Neural progenitor cell (in vitro differentiated cells): Measurements from ENCODE around the gene NRN1L. TPM values are rescaled to one million over a fixed set of nuclear protein-coding genes. Genes with fewer than 3 reads are reported as not detected.

Experiments used
- DNase-seq: peaks from one replicate; pipeline ENCODE4 v3.0.0-alpha.2; 2016; ENCODE audit warnings: low spot score
- H2AFZ ChIP-seq: fragments of 200-600 bp; sonication (generic); replicated peaks from 2 replicates; pipeline ENCODE4 v1.6.1; 2016; ENCODE audit warnings: antibody characterized with exemption
- H3F3A ChIP-seq: fragments of 200-600 bp; sonication (generic); 2 replicates; pipeline ENCODE4 v1.6.1; 2016; ENCODE audit warnings: antibody characterized with exemption, low read depth
- H3K27ac ChIP-seq: fragments of 200-600 bp; sonication (generic); 2 replicates; pipeline ENCODE4 v1.5.1; 2016; ENCODE audit warnings: mild to moderate bottlenecking
- H3K27me3 ChIP-seq: fragments of 200-600 bp; sonication (generic); 2 replicates; pipeline ENCODE4 v1.6.1; 2016; ENCODE audit warnings: mild to moderate bottlenecking, moderate library complexity
- H3K36me3 ChIP-seq: fragments of 200-600 bp; sonication (generic); 2 replicates; pipeline ENCODE4 v1.5.1; 2016
- H3K4me1 ChIP-seq: fragments of 200-600 bp; sonication (generic); 2 replicates; pipeline ENCODE4 v1.6.1; 2016; ENCODE audit warnings: mixed run types
- H3K4me2 ChIP-seq: fragments of 200-600 bp; sonication (generic); 2 replicates; pipeline ENCODE4 v1.6.1; 2016
- H3K4me3 ChIP-seq: fragments of 200-600 bp; sonication (generic); 2 replicates; pipeline ENCODE4 v1.5.1; 2016
- H3K79me2 ChIP-seq: fragments of 200-600 bp; sonication (generic); 2 replicates; pipeline ENCODE4 v1.6.1; 2016; ENCODE audit warnings: low read depth
- H3K9ac ChIP-seq: fragments of 200-600 bp; sonication (generic); 2 replicates; pipeline ENCODE4 v1.6.1; 2016
- H3K9me3 ChIP-seq: fragments of 200-600 bp; sonication (generic); 2 replicates; pipeline ENCODE4 v1.5.1; 2016; ENCODE audit warnings: low read depth
- H4K20me1 ChIP-seq: fragments of 200-600 bp; sonication (generic); 2 replicates; pipeline ENCODE4 v1.6.1; 2016; ENCODE audit warnings: low read depth
- H3K27ac Mint-ChIP-seq: 3 replicates; pipeline ENCODE4 v1.8.0; 2021; ENCODE audit warnings: mixed read lengths
- H3K27me3 Mint-ChIP-seq: 2 replicates; pipeline ENCODE4 v1.8.0; 2022; ENCODE audit warnings: low read depth, mild to moderate bottlenecking, inconsistent platforms, moderate library complexity, mixed read lengths; ENCODE audit not compliant: insufficient read depth
- H3K36me3 Mint-ChIP-seq: 3 replicates; pipeline ENCODE4 v1.8.0; 2021; ENCODE audit warnings: mixed read lengths
- H3K4me1 Mint-ChIP-seq: 3 replicates; pipeline ENCODE4 v1.8.0; 2021; ENCODE audit warnings: mixed read lengths
- H3K4me3 Mint-ChIP-seq: 3 replicates; pipeline ENCODE4 v1.8.0; 2021; ENCODE audit warnings: mild to moderate bottlenecking, moderate library complexity, mixed read lengths
- H3K9me3 Mint-ChIP-seq: 3 replicates; pipeline ENCODE4 v1.8.0; 2020; ENCODE audit warnings: mixed read lengths
- CTCF ChIP-seq: fragments of 200-600 bp; sonication (generic); IDR thresholded peaks from 2 replicates; pipeline ENCODE4 v1.5.1; 2017; ENCODE audit warnings: antibody characterized with exemption, mild to moderate bottlenecking
- EZH2 ChIP-seq: fragments of 200-600 bp; sonication (generic); IDR thresholded peaks from 2 replicates; pipeline ENCODE4 v1.6.1; 2017; ENCODE audit warnings: antibody characterized with exemption, mild to moderate bottlenecking, moderate library complexity
- EZH2phosphoT487 ChIP-seq: fragments of 200-600 bp; sonication (generic); IDR thresholded peaks from 2 replicates; pipeline ENCODE4 v1.6.1; 2017; ENCODE audit warnings: antibody characterized with exemption
- total RNA-seq: library from RNA; depleted of rRNA; stranded (reverse); fragments of >200 nt; gene quantifications from 2 replicates; pipeline ENCODE4 v1.2.3, GENCODE V29; 2015; ENCODE audit warnings: low replicate concordance

The NRN1L gene
- total RNA-seq, 1 donor from 2014 or later = 0.54 TPM

GRCh38 chr16:67931712-67932461 is 47.2 kb downstream of the NRN1L start, which contains the start of gene CTRL:
Gene CTRL (minus strand): TSS chr16:67931862. CDS start chr16:67931852, 10 bp downstream.
- no peak within 1 kb of the TSS for H2AFZ ChIP-seq
- no peaks in the 10 kb centered on the region for H3K36me3 ChIP-seq
- no peak for TF ChIP-seq EZH2
- TF ChIP-seq EZH2phosphoT487 = no peak
- no peak for TF ChIP-seq CTCF
- H3K4me1 Mint-ChIP-seq = peaks cover 15% of the 10 kb centered on the region
- H3K9ac ChIP-seq = no peak within 1 kb of the TSS
- H3F3A ChIP-seq = peaks cover 8% of the 10 kb centered on the region
- DNase-seq = no peak
- no peaks in the 10 kb centered on the region for H3K27me3 ChIP-seq
- peaks cover 5% of the 10 kb centered on the region for H3K36me3 Mint-ChIP-seq
- no peak within 1 kb of the TSS for H3K27ac Mint-ChIP-seq
- H3K79me2 ChIP-seq = peaks cover 8% of the 10 kb centered on the region
- H3K9me3 ChIP-seq = no peaks in the 10 kb centered on the region
- no peak within 1 kb of the TSS for H3K4me3 Mint-ChIP-seq
- H3K9me3 Mint-ChIP-seq = no peaks in the 10 kb centered on the region
- H4K20me1 ChIP-seq = peaks cover 25% of the 10 kb centered on the region
- peaks cover 8% of the 10 kb centered on the region for H3K4me1 ChIP-seq
- peaks cover 10% of the 10 kb centered on the region for H3K27me3 Mint-ChIP-seq
- no peak within 1 kb of the TSS for H3K4me2 ChIP-seq
- H3K4me3 ChIP-seq = no peak within 1 kb of the TSS
- H3K27ac ChIP-seq = no peak within 1 kb of the TSS

GRCh38 chr16:67932462-67932840 is 47.8 kb downstream of the NRN1L start:
- Mint-ChIP-seq H3K4me1 (peaks cover 21% of the 10 kb centered on the region), H3K27me3 (peaks cover 15% of the 10 kb centered on the region), H3K9me3 (no peaks in the 10 kb centered on the region), H3K4me3 (no peak overlapping the region), H3K27ac (no peak overlapping the region), H3K36me3 (peaks cover 5% of the 10 kb centered on the region)
- Histone ChIP-seq H3K36me3 (no peaks in the 10 kb centered on the region), H3K4me2 (no peak overlapping the region), H3K4me3 (no peak overlapping the region), H4K20me1 (peaks cover 27% of the 10 kb centered on the region), H3K27ac (no peak overlapping the region), H2AFZ (no peak overlapping the region), H3K9me3 (no peaks in the 10 kb centered on the region), H3K79me2 (peaks cover 13% of the 10 kb centered on the region), H3F3A (peaks cover 8% of the 10 kb centered on the region), H3K9ac (no peak overlapping the region), H3K27me3 (no peaks in the 10 kb centered on the region), H3K4me1 (peaks cover 12% of the 10 kb centered on the region)
- TF ChIP-seq EZH2 (no peak), CTCF (no peak), EZH2phosphoT487 (no peak)
- no peak for DNase-seq

- Histone ChIP-seq H3K9me3 (no peaks in the 10 kb centered on the region), H3K4me2 (no peak overlapping the region), H3K27ac (no peak overlapping the region)
Measured at GRCh38 chr16:67933805-67934204, 49.1 kb downstream of the NRN1L start.

More at GRCh38 chr16:67933805-67934204, 49.1 kb downstream of the NRN1L start:
- Histone ChIP-seq H4K20me1 (peaks cover 21% of the 10 kb centered on the region), H3F3A (peaks cover 8% of the 10 kb centered on the region), H2AFZ (no peak overlapping the region), H3K9ac (no peak overlapping the region), H3K27me3 (no peaks in the 10 kb centered on the region), H3K36me3 (no peaks in the 10 kb centered on the region), H3K4me1 (peaks cover 12% of the 10 kb centered on the region), H3K79me2 (peaks cover 16% of the 10 kb centered on the region), H3K4me3 (no peak overlapping the region)
- no peaks in the 10 kb centered on the region for H3K9me3 Mint-ChIP-seq
- no peak overlapping the region for H3K27ac Mint-ChIP-seq
- peaks cover 15% of the 10 kb centered on the region for H3K27me3 Mint-ChIP-seq
- no peak for TF ChIP-seq EZH2phosphoT487
- TF ChIP-seq EZH2 = no peak
- no peak for TF ChIP-seq CTCF
- DNase-seq = no peak
- peak overlapping the region; percentile 100 for H3K4me3 Mint-ChIP-seq
- peaks cover 21% of the 10 kb centered on the region for H3K4me1 Mint-ChIP-seq
- H3K36me3 Mint-ChIP-seq = peaks cover 2% of the 10 kb centered on the region
